SK-N-SH treated with all-trans-retinoic acid at 6 μM for 48 hours (cell line): ENCODE measurements around the gene NHSL2.

Source experiments
- BACH2 ChIP-seq: fragments of 250-450 bp; sonication (Bioruptor Pico); IDR thresholded peaks from 2 replicates; pipeline ENCODE4 v1.9.0; 2021; ENCODE audit warnings: mild to moderate bottlenecking, borderline replicate concordance
- ESRRG ChIP-seq: fragments of 250-450 bp; sonication (Bioruptor Pico); IDR thresholded peaks from 2 replicates; pipeline ENCODE4 v1.6.1; 2021; ENCODE audit warnings: mild to moderate bottlenecking
- OSR1 ChIP-seq: fragments of 250-450 bp; sonication (Bioruptor Pico); IDR thresholded peaks from 2 replicates; pipeline ENCODE4 v1.8.0; 2022; ENCODE audit warnings: moderate library complexity, mild to moderate bottlenecking, inconsistent platforms
- TSHZ2 ChIP-seq: fragments of 250-450 bp; sonication (Bioruptor Pico); IDR thresholded peaks from 2 replicates; pipeline ENCODE4 v1.5.0; 2020; ENCODE audit warnings: mild to moderate bottlenecking, moderate library complexity
- ZFP3 ChIP-seq: fragments of 250-450 bp; sonication (Bioruptor Pico); IDR thresholded peaks from 2 replicates; pipeline ENCODE4 v1.5.0; 2020; ENCODE audit warnings: mild to moderate bottlenecking, moderate library complexity
- ZFP30 ChIP-seq: fragments of 450-650 bp; formaldehyde crosslinking; IDR thresholded peaks from 2 replicates; pipeline ENCODE4 v1.5.0; 2022; ENCODE audit warnings: mild to moderate bottlenecking, moderate library complexity
- ZNF70 ChIP-seq: fragments of 450-650 bp; formaldehyde crosslinking; IDR thresholded peaks from 2 replicates; pipeline ENCODE4 v1.5.0; 2020; ENCODE audit warnings: mild to moderate bottlenecking, moderate library complexity

GRCh38 chrX:72027914-72028307 is 117.3 kb downstream of the NHSL2 start:
- TF ChIP-seq ZNF70 (CRISPR knock-in tag) (no peak), ZFP3 (CRISPR knock-in tag) (no peak), ZFP30 (no peak), ESRRG (CRISPR knock-in tag) (no peak), OSR1 (CRISPR knock-in tag) (no peak), TSHZ2 (CRISPR knock-in tag) (no peak), BACH2 (CRISPR knock-in tag) (no peak)
